ENCODE data around the gene SLC25A10. TPM values are rescaled to one million over a fixed set of nuclear protein-coding genes. Genes with fewer than 3 reads are reported as not detected.

SLC25A10 gene
- polyA plus RNA-seq, 1 donor from 2014 or later: 2.4 TPM

GRCh38 chr17:81707725-81708646, 4.1 kb upstream of the SLC25A10 start:
- Mint-ChIP-seq H3K9me3 (no peaks in the 10 kb centered on the region), H3K4me1 (peaks cover 10 to 16% (median 15%) of the 10 kb centered on the region in 3 donors), H3K4me3 (no peak overlapping the region), H3K36me3 (peaks cover 2% of the 10 kb centered on the region), H3K27ac (no peak overlapping the region), H3K27me3 (peaks cover 4% of the 10 kb centered on the region)

GRCh38 chr17:81708739-81709185, 3.3 kb upstream of the SLC25A10 start:
- Mint-ChIP-seq H3K9me3 (no peaks in the 10 kb centered on the region), H3K4me1 (peaks cover 6 to 17% (median 16%) of the 10 kb centered on the region in 3 donors), H3K27me3 (peaks cover 4% of the 10 kb centered on the region), H3K27ac (peak overlapping the region in 1 of 3 donors; percentile 40), H3K36me3 (peaks cover 2% of the 10 kb centered on the region), H3K4me3 (peak overlapping the region in 1 of 4 donors; percentile 55)

GRCh38 chr17:81710514-81711308, 1.4 kb upstream of the SLC25A10 start:
- Mint-ChIP-seq H3K36me3 (peaks cover under 1% of the 10 kb centered on the region), H3K27ac (peak overlapping the region in 2 of 3 donors; percentile 7 to 69), H3K27me3 (peaks cover 4% of the 10 kb centered on the region), H3K9me3 (no peaks in the 10 kb centered on the region), H3K4me3 (peak overlapping the region; percentile 60 to 88 (median 77)), H3K4me1 (peaks cover 2 to 12% (median 8%) of the 10 kb centered on the region in 3 donors)

- peak overlapping the region in 1 of 3 donors; percentile 80 for H3K27ac Mint-ChIP-seq
- H3K36me3 Mint-ChIP-seq: no peaks in the 10 kb centered on the region
Measured at GRCh38 chr17:81712468-81713003, 452 bp downstream of the SLC25A10 start.

GRCh38 chr17:81713004-81713555, 996 bp downstream of the SLC25A10 start:
- peak overlapping the region in 1 of 3 donors; percentile 80 for H3K27ac Mint-ChIP-seq
- peak overlapping the region; percentile 19 to 91 (median 81) for H3K4me3 Mint-ChIP-seq
- peaks cover 0 to 11% (median 8%) of the 10 kb centered on the region in 3 donors for H3K4me1 Mint-ChIP-seq
- peaks cover 4% of the 10 kb centered on the region for H3K27me3 Mint-ChIP-seq
- H3K36me3 Mint-ChIP-seq: no peaks in the 10 kb centered on the region
- H3K9me3 Mint-ChIP-seq: no peaks in the 10 kb centered on the region

More at GRCh38 chr17:81712468-81713003, 452 bp downstream of the SLC25A10 start:
- peaks cover 0 to 11% (median 8%) of the 10 kb centered on the region in 3 donors for H3K4me1 Mint-ChIP-seq
- no peaks in the 10 kb centered on the region for H3K9me3 Mint-ChIP-seq
- peaks cover 4% of the 10 kb centered on the region for H3K27me3 Mint-ChIP-seq
- H3K4me3 Mint-ChIP-seq: peak overlapping the region; percentile 19 to 91 (median 81)

- Mint-ChIP-seq H3K36me3 (no peaks in the 10 kb centered on the region), H3K27me3 (peaks cover 4% of the 10 kb centered on the region), H3K4me3 (peak overlapping the region in 3 of 4 donors; percentile 17 to 47 (median 19)), H3K9me3 (no peaks in the 10 kb centered on the region), H3K4me1 (peaks cover 0 to 11% (median 8%) of the 10 kb centered on the region in 3 donors), H3K27ac (no peak overlapping the region)
Measured at GRCh38 chr17:81713556-81714411, 1.7 kb downstream of the SLC25A10 start.

GRCh38 chr17:81714412-81715106, 2.5 kb downstream of the SLC25A10 start:
- H3K27ac Mint-ChIP-seq: no peak overlapping the region
- no peaks in the 10 kb centered on the region for H3K9me3 Mint-ChIP-seq
- no peaks in the 10 kb centered on the region for H3K36me3 Mint-ChIP-seq
- H3K27me3 Mint-ChIP-seq: peaks cover 4% of the 10 kb centered on the region
- H3K4me3 Mint-ChIP-seq: peak overlapping the region in 1 of 4 donors; percentile 17
- peaks cover 0 to 11% (median 8%) of the 10 kb centered on the region in 3 donors for H3K4me1 Mint-ChIP-seq

- peaks cover 4% of the 10 kb centered on the region for H3K27me3 Mint-ChIP-seq
- H3K4me3 Mint-ChIP-seq: no peak overlapping the region
- no peak overlapping the region for H3K27ac Mint-ChIP-seq
- no peaks in the 10 kb centered on the region for H3K9me3 Mint-ChIP-seq
- no peaks in the 10 kb centered on the region for H3K36me3 Mint-ChIP-seq
- H3K4me1 Mint-ChIP-seq: peaks cover 0 to 11% (median 8%) of the 10 kb centered on the region in 3 donors
Measured at GRCh38 chr17:81715107-81715871, 3.2 kb downstream of the SLC25A10 start.

- no peak overlapping the region for H3K4me3 Mint-ChIP-seq
- H3K27ac Mint-ChIP-seq: no peak overlapping the region
- peaks cover 0 to 5% (median 3%) of the 10 kb centered on the region in 3 donors for H3K4me1 Mint-ChIP-seq
- no peaks in the 10 kb centered on the region for H3K9me3 Mint-ChIP-seq
- H3K27me3 Mint-ChIP-seq: no peaks in the 10 kb centered on the region
- H3K36me3 Mint-ChIP-seq: no peaks in the 10 kb centered on the region
Measured at GRCh38 chr17:81715872-81716673, 4.0 kb downstream of the SLC25A10 start.

GRCh38 chr17:81716674-81716996, 4.6 kb downstream of the SLC25A10 start:
- no peaks in the 10 kb centered on the region for H3K27me3 Mint-ChIP-seq
- no peak overlapping the region for H3K27ac Mint-ChIP-seq
- H3K4me1 Mint-ChIP-seq: peaks cover 0 to 5% (median 3%) of the 10 kb centered on the region in 3 donors
- H3K36me3 Mint-ChIP-seq: no peaks in the 10 kb centered on the region
- no peaks in the 10 kb centered on the region for H3K9me3 Mint-ChIP-seq
- H3K4me3 Mint-ChIP-seq: no peak overlapping the region

GRCh38 chr17:81717049-81717765, 5.1 kb downstream of the SLC25A10 start:
- H3K27me3 Mint-ChIP-seq: peaks cover 2% of the 10 kb centered on the region

GRCh38 chr17:81717766-81718089, 5.6 kb downstream of the SLC25A10 start:
- H3K27ac Mint-ChIP-seq: no peak overlapping the region
- H3K4me1 Mint-ChIP-seq: peaks cover 0 to 4% (median 2%) of the 10 kb centered on the region in 3 donors
- H3K36me3 Mint-ChIP-seq: no peaks in the 10 kb centered on the region
- no peaks in the 10 kb centered on the region for H3K9me3 Mint-ChIP-seq
- no peak overlapping the region for H3K4me3 Mint-ChIP-seq
- peaks cover 2% of the 10 kb centered on the region for H3K27me3 Mint-ChIP-seq

More at GRCh38 chr17:81717049-81717765, 5.1 kb downstream of the SLC25A10 start:
- no peak overlapping the region for H3K27ac Mint-ChIP-seq
- no peaks in the 10 kb centered on the region for H3K36me3 Mint-ChIP-seq
- H3K4me3 Mint-ChIP-seq: no peak overlapping the region
- H3K9me3 Mint-ChIP-seq: no peaks in the 10 kb centered on the region
- peaks cover 0 to 5% (median 3%) of the 10 kb centered on the region in 3 donors for H3K4me1 Mint-ChIP-seq

Measured in IgD-negative memory B cell (primary cell).